HCT116 (cell line): Measurements from ENCODE around the gene PKP1. TPM values are rescaled to one million over a fixed set of nuclear protein-coding genes. Genes with fewer than 3 reads are reported as not detected.

Source experiments
- ATAC-seq: fragments of 200-7000 bp; cut with Tn5 transposase; 2 replicates; pipeline ENCODE4 v1.9.1; 2020; ENCODE audit warnings: mild to moderate bottlenecking, moderate library complexity
- BruUV-seq: library from RNA; stranded (reverse); fragments of 400-500 nt; replicated peaks from 2 replicates; lab custom pipeline; 2021; lab: Mats Ljungman, UMichigan
- CTCF ChIA-PET: fragments of 300-600 bp; sonication (Branson Sonifier 250); formaldehyde crosslinking; loops from one replicate; lab custom pipeline; 2021; ENCODE audit warnings: antibody characterized with exemption; lab: Charles Lee
- POLR2A ChIA-PET: fragments of 300-600, 350-600 bp; sonication (Branson Sonifier 250); formaldehyde crosslinking; loops from one replicate; lab custom pipeline; 2021; ENCODE audit warnings: antibody characterized with exemption; lab: Charles Lee
- RAD21 ChIA-PET, 2 experiments: fragments of 300-600 bp; sonication (Branson Sonifier 250); formaldehyde crosslinking; loops; one replicate each; lab custom pipeline; 2023; ENCODE audit warnings: low total read pairs in 2 of 2; ENCODE audit not compliant: uncharacterized antibody in 2 of 2, unreplicated experiment in 2 of 2, low non-redundant PET in 1 of 2; lab: Charles Lee
- DNase-seq: peaks from one replicate; pipeline ENCODE4 v3.0.0-alpha.2; 2010; ENCODE audit warnings: low read depth, low spot score
- H2AFZ ChIP-seq: fragments of 200-600 bp; shearing (Covaris generic), sonication (generic); 2 replicates; pipeline ENCODE4 v1.6.1; 2017; ENCODE audit warnings: low read depth, mixed run types, mixed read lengths, antibody characterized with exemption, low read length; ENCODE audit not compliant: poor library complexity, severe bottlenecking
- H3K27ac ChIP-seq: 2 replicates; pipeline ENCODE4 v1.5.1; 2012; ENCODE audit warnings: low read depth, low read length
- H3K27me3 ChIP-seq: fragments of 200-600 bp; sonication (generic); 2 replicates; pipeline ENCODE4 v1.6.1; 2016; ENCODE audit warnings: mixed run types, low read length, mixed read lengths; ENCODE audit not compliant: insufficient read depth
- H3K36me3 ChIP-seq, 2 experiments: fragments of 200-500 bp in 1 of 2; fragments of 200-600 bp in 1 of 2; sonication (Bioruptor generic) in 1 of 2; sonication (generic) in 1 of 2; 2 replicates each; pipeline versions ENCODE4 v1.5.1 to v1.6.1; 2014 to 2016; ENCODE audit warnings: low read length in 2 of 2, inconsistent platforms in 1 of 2, mixed read lengths in 1 of 2, mixed run types in 1 of 2; ENCODE audit not compliant: insufficient read depth in 2 of 2, control insufficient read depth in 1 of 2
- H3K4me1 ChIP-seq, 2 experiments: fragments of 200-600 bp in 1 of 2; sonication (generic) in 1 of 2; 2 replicates each; pipeline versions ENCODE4 v1.5.1 to v1.6.1; 2012 to 2017; ENCODE audit warnings: low read length in 2 of 2, inconsistent platforms in 1 of 2, mild to moderate bottlenecking in 1 of 2, mixed read lengths in 1 of 2, mixed run types in 1 of 2, moderate library complexity in 1 of 2; ENCODE audit not compliant: insufficient read depth in 2 of 2, control insufficient read depth in 1 of 2
- H3K4me2 ChIP-seq: fragments of 200-600 bp; sonication (generic); 2 replicates; pipeline ENCODE4 v1.6.1; 2017; ENCODE audit warnings: mixed run types, low read length, mixed read lengths
- H3K4me3 ChIP-seq, 2 experiments: fragments of 200-600 bp in 1 of 2; sonication (generic) in 1 of 2; replicated peaks in 1 of 2; 2 replicates each; pipeline ENCODE4 v1.5.1; 2011 to 2016; ENCODE audit warnings: low read length in 2 of 2, control low read depth in 1 of 2, low read depth in 1 of 2, mild to moderate bottlenecking in 1 of 2, mixed read lengths in 1 of 2, mixed run types in 1 of 2
- H3K79me2 ChIP-seq: fragments of 200-600 bp; sonication (generic); 2 replicates; pipeline ENCODE4 v1.6.1; 2017; ENCODE audit warnings: mild to moderate bottlenecking, mixed run types, low read length, moderate library complexity, mixed read lengths; ENCODE audit not compliant: insufficient read depth
- H3K9ac ChIP-seq: fragments of 200-600 bp; sonication (generic); 2 replicates; pipeline ENCODE4 v1.6.1; 2016; ENCODE audit warnings: low read length, mixed read lengths
- H3K9me2 ChIP-seq: fragments of 200-600 bp; sonication (generic), shearing (Covaris generic); 2 replicates; pipeline ENCODE4 v1.6.1; 2017; ENCODE audit warnings: mixed run types, mild to moderate bottlenecking, moderate library complexity; ENCODE audit not compliant: insufficient read depth
- H3K9me3 ChIP-seq, 2 experiments: fragments of 200-500 bp in 1 of 2; fragments of 200-600 bp in 1 of 2; sonication (Bioruptor generic) in 1 of 2; sonication (generic) in 1 of 2; 2 replicates each; pipeline ENCODE4 v1.6.1; 2014 to 2017; ENCODE audit warnings: low read length in 2 of 2, mixed read lengths in 2 of 2, inconsistent platforms in 1 of 2, low read depth in 1 of 2, mild to moderate bottlenecking in 1 of 2, mixed run types in 1 of 2, moderate library complexity in 1 of 2; ENCODE audit not compliant: control insufficient read depth in 1 of 2, insufficient read depth in 1 of 2
- H4K20me1 ChIP-seq: fragments of 200-600 bp; sonication (generic), shearing (Covaris generic); 2 replicates; pipeline ENCODE4 v1.6.1; 2017; ENCODE audit warnings: mixed run types, mild to moderate bottlenecking, moderate library complexity; ENCODE audit not compliant: insufficient read depth
- ELF1 ChIP-seq: IDR thresholded peaks from 2 replicates; pipeline ENCODE4 v1.6.1; 2012; ENCODE audit warnings: low read depth, borderline replicate concordance
- EZH2phosphoT487 ChIP-seq: fragments of 200-600 bp; IDR thresholded peaks from 2 replicates; pipeline ENCODE4 v1.6.1; 2018; ENCODE audit warnings: antibody characterized with exemption, borderline replicate concordance
- FOSL1 ChIP-seq: IDR thresholded peaks from 2 replicates; pipeline ENCODE4 v1.6.1; 2012; ENCODE audit warnings: low read depth
- JUND ChIP-seq: IDR thresholded peaks from 2 replicates; pipeline ENCODE4 v1.6.1; 2012
- POLR2A ChIP-seq: IDR thresholded peaks from 2 replicates; pipeline ENCODE4 v1.7.0; 2011; ENCODE audit warnings: borderline replicate concordance; ENCODE audit not compliant: insufficient read depth, insufficient read length; ENCODE audit errors: extremely low read depth
- POLR2AphosphoS5 ChIP-seq: IDR thresholded peaks from 2 replicates; pipeline ENCODE4 v1.6.1; 2011; ENCODE audit warnings: mild to moderate bottlenecking, low read depth, low read length, moderate library complexity
- SP1 ChIP-seq: IDR thresholded peaks from 2 replicates; pipeline ENCODE4 v1.6.1; 2012; ENCODE audit warnings: low read depth
- intact Hi-C: fragments of 100-400 bp; cut with micrococcal nuclease; formaldehyde crosslinking; loops from 2 replicates; pipeline ENCODE4 v1.10.0; 2022
- total RNA-seq: library from RNA; stranded (reverse); gene quantifications from one replicate; pipeline ENCODE4 v1.2.1, GENCODE V29; 2021; ENCODE audit not compliant: unreplicated experiment
- TF ChIP-seq, protein P1 (sequence below), 3 experiments: fragments of 200-600 bp in 1 of 3; sonication (generic) in 1 of 3; IDR thresholded peaks in 2 of 3; conservative IDR thresholded peaks in 1 of 3; 2 replicates each; pipeline ENCODE4 v1.5.1; 2012 to 2017; ENCODE audit warnings: low read depth in 2 of 3, low read length in 2 of 3, antibody characterized with exemption in 1 of 3, borderline replicate concordance in 1 of 3, control low read depth in 1 of 3, mild to moderate bottlenecking in 1 of 3, mixed read lengths in 1 of 3, mixed run types in 1 of 3, moderate library complexity in 1 of 3; ENCODE audit not compliant: insufficient read depth in 1 of 3
- TF ChIP-seq, protein P2 (sequence below): IDR thresholded peaks from 2 replicates; pipeline ENCODE4 v1.6.1; 2012
- TF ChIP-seq, protein P3 (sequence below): IDR thresholded peaks from 2 replicates; pipeline ENCODE4 v1.6.1; 2011; ENCODE audit warnings: mild to moderate bottlenecking, low read length, moderate library complexity; ENCODE audit not compliant: insufficient replicate concordance; ENCODE audit errors: extremely low read depth

PKP1 gene
- total RNA-seq, 1 experiment from 2014 or later = 0.07 TPM

DNA sequence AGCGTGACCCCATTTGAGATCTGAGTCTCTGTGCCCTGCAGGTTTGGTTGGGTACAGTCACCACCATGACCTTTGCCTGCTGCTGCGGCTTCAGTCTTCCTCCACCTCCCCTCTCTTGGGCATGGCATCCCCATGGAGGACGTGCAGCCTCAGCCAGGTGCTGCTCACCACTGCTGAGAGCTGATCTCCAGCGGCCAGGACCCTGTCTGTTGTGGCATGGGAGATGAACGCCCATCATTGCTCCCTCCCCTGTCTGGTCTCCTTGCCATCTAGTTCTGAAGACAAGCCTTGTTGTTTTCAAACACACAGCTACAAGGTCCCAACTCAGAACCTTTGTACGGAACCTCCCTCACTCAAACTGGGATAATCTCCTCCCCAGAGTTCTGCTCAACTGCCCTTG lies 19.2 kb upstream of the PKP1 start:
- ChIA-PET CTCF (no interaction called here), RAD21 (no interaction called here), POLR2A (no interaction called here)
- H3K4me2 ChIP-seq = no peak overlapping the region
- H3K9ac ChIP-seq = no peak overlapping the region
- intact Hi-C loops = no loop called here
- no TSS peak for BruUV-seq
- TF ChIP-seq EZH2phosphoT487 (no peak), SP1 (no peak), ELF1 (no peak), POLR2AphosphoS5 (no peak), FOSL1 (no peak), POLR2A (no peak), JUND (no peak)
- TF ChIP-seq, protein P1, sequence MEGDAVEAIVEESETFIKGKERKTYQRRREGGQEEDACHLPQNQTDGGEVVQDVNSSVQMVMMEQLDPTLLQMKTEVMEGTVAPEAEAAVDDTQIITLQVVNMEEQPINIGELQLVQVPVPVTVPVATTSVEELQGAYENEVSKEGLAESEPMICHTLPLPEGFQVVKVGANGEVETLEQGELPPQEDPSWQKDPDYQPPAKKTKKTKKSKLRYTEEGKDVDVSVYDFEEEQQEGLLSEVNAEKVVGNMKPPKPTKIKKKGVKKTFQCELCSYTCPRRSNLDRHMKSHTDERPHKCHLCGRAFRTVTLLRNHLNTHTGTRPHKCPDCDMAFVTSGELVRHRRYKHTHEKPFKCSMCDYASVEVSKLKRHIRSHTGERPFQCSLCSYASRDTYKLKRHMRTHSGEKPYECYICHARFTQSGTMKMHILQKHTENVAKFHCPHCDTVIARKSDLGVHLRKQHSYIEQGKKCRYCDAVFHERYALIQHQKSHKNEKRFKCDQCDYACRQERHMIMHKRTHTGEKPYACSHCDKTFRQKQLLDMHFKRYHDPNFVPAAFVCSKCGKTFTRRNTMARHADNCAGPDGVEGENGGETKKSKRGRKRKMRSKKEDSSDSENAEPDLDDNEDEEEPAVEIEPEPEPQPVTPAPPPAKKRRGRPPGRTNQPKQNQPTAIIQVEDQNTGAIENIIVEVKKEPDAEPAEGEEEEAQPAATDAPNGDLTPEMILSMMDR (IDR thresholded peaks at IDR 0.05 in 2 of 3, conservative IDR thresholded peaks at IDR 0.05 in 1 of 3; ENCODE audit: borderline replicate concordance in 1 of 3, insufficient read depth in 1 of 3, low read depth in 2 of 3, low read length in 2 of 3) = no peak
- TF ChIP-seq, protein P2, sequence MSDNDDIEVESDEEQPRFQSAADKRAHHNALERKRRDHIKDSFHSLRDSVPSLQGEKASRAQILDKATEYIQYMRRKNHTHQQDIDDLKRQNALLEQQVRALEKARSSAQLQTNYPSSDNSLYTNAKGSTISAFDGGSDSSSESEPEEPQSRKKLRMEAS = no peak
- TF ChIP-seq, protein P3, sequence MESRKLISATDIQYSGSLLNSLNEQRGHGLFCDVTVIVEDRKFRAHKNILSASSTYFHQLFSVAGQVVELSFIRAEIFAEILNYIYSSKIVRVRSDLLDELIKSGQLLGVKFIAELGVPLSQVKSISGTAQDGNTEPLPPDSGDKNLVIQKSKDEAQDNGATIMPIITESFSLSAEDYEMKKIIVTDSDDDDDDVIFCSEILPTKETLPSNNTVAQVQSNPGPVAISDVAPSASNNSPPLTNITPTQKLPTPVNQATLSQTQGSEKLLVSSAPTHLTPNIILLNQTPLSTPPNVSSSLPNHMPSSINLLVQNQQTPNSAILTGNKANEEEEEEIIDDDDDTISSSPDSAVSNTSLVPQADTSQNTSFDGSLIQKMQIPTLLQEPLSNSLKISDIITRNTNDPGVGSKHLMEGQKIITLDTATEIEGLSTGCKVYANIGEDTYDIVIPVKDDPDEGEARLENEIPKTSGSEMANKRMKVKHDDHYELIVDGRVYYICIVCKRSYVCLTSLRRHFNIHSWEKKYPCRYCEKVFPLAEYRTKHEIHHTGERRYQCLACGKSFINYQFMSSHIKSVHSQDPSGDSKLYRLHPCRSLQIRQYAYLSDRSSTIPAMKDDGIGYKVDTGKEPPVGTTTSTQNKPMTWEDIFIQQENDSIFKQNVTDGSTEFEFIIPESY = no peak
- no peaks in the 10 kb centered on the region for H3K79me2 ChIP-seq
- H3K4me3 ChIP-seq = no peak overlapping the region
- H3K9me2 ChIP-seq = no peaks in the 10 kb centered on the region
- no peaks in the 10 kb centered on the region for H3K27me3 ChIP-seq
- no peaks in the 10 kb centered on the region for H3K9me3 ChIP-seq
- ATAC-seq (no peak), DNase-seq (no peak)
- H4K20me1 ChIP-seq = no peaks in the 10 kb centered on the region
- no peaks in the 10 kb centered on the region for H3K36me3 ChIP-seq
- peaks cover 12 to 51% of the 10 kb centered on the region in 2 experiments for H3K4me1 ChIP-seq
- no peak overlapping the region for H3K27ac ChIP-seq
- no peak overlapping the region for H2AFZ ChIP-seq
